HuH-7.5 (cell line): ENCODE data around the gene AKAP6.

Source experiments
- DNase-seq: peaks from one replicate; pipeline ENCODE4 v3.0.0; 2011; ENCODE audit warnings: low spot score

AKAP6 gene

GRCh38 chr14:32669391-32669790, 340.3 kb downstream of the AKAP6 start:
- DNase-seq: no peak

DNA sequence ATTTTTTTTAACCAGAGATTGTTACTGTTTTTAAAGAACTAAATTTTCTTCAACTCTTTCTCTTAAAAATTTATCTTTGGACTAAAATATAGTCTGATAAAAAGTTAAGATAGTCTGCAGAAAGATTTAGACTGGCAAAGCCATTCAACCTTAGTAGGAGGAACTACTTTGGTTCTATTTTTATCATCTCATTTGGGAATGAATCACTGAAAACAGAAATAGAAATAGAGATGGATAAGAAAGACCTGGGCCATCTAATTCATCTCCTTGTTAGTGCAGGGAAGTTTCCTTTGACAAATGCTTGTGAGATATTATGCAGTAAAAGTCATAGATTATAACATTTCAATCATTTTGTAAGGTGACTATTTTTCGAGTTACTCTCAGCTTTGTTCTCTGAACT, 346.3 kb downstream of the AKAP6 start:
- no peak for DNase-seq

DNA sequence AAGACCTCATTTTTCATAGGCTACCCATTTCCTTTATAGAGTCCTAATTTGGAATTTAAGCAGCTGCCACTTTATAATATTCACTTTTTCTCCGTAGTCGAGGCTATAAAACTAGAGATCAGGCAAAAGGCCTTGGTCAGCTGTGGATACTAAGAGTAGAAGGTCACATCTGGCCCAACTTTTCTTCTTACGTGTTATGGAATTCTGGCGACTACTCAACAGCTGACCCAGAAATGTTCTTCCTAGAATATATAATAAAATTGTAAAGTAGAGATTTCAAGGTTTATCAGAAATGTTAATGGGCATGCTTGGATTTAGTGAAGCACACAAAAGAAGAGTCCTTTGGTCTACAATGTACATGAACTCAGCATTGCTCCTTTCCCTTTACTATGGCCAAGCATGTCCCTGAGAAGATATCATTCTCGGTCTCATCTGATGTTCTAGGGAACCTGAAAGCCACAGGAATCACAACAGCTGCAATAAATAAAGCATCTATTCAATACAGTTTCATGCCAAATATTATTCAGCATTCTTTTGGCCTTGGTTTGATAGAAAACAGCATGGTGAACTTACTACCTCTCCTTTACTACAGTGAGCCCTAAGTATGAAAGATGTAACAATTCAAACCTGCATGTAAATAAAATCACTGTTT, 348.2 kb downstream of the AKAP6 start:
- DNase-seq: no peak

GRCh38 chr14:32678088-32678487, 349.0 kb downstream of the AKAP6 start:
- DNase-seq: no peak

DNA sequence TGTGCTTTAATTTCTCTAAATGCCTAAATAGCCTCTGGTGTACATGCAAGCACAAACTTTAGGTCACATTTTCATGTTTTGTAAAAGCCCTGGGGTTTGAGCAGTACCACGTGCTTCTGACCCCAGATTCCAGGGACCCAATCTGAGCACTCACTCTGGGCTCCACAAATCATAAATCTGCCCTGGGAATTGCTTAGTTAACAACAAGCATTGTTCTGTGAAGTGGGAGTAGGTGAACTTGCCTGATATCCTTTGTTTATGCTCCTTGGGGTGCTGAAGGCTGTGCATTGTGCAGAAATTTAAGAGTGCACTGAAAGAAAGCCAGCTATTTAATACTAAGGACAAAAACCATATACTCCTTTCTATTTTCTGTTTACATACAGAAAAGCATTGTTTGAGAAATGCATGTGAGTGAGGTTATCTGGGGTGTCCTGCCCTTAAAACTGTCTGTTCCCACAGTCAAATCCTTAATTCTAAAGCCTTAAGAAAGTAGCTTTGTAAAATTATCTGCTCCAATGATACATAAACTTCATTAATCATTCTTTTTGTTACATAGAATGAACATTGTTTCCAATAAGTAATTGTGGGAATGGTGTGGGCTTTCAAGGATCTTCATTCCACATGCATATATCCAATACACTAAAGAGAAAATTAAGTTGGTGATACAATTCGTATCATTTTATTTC, 351.0 kb downstream of the AKAP6 start:
- no peak for DNase-seq

DNA sequence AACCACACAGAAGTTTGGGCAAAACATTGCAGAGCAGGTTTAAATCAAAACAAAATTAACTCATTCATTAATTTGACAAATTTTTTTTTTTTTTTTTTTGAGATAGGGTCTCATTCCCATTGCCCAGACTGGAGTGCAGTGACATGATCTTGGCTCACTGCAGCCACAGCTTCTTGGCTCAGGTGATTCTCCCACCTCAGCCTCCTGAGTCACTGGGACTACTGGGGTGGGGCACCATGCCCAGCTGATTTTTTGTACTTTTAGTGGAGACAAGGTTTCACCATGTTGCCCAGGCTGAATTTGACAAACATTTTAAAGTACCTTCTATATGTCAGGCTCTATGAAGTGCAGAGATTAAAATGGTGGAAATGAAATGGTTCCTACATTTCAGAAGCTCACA, 352.5 kb downstream of the AKAP6 start:
- DNase-seq: no peak

- no peak for DNase-seq
These were observed 353.1 kb downstream of the AKAP6 start for GRCh38 chr14:32682214-32682613.

GRCh38 chr14:32683679-32684078, 354.6 kb downstream of the AKAP6 start:
- DNase-seq: no peak

DNA sequence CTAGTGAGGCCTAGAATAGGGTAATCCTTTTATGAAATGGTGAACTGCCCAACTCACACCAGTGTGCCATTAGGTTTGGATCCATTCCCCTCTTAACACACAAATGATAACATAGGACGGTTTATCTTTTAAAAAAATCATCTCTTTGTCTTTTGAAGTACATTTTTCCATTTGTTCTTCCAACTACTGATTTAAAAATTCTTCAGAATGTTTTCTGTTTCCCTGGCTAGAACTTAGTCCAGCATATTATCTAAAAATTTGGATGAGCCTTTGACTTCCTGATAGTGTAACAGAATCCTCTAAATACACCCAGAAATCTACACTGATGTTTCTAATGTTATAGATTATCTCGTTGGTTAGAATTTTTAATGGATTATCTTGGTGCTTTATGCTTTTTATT, 359.8 kb downstream of the AKAP6 start:
- DNase-seq: no peak

- no peak for DNase-seq
These were observed 363.3 kb downstream of the AKAP6 start for GRCh38 chr14:32692441-32692840.

DNA sequence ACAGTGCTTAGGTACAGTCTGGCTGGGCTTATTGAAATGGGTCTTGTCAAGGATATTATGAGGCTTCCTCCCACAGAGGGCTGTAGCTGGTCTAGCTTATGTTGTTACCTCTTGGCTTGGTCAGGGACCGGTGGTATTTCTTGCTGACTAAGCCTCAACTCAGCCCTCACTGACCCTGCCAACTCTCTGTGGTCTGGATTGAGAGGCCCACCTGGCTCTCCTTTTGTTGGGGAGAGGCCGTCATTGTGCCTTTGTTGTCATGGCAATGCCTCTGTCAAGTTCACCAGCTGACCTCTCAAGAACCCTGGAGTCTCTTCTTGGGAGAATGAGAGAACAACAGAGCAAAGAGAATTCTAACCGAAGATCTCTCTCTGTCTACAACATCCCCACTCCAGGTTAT, 364.0 kb downstream of the AKAP6 start:
- DNase-seq: no peak

- no peak for DNase-seq
These were observed 365.8 kb downstream of the AKAP6 start for GRCh38 chr14:32694795-32695449.

DNA sequence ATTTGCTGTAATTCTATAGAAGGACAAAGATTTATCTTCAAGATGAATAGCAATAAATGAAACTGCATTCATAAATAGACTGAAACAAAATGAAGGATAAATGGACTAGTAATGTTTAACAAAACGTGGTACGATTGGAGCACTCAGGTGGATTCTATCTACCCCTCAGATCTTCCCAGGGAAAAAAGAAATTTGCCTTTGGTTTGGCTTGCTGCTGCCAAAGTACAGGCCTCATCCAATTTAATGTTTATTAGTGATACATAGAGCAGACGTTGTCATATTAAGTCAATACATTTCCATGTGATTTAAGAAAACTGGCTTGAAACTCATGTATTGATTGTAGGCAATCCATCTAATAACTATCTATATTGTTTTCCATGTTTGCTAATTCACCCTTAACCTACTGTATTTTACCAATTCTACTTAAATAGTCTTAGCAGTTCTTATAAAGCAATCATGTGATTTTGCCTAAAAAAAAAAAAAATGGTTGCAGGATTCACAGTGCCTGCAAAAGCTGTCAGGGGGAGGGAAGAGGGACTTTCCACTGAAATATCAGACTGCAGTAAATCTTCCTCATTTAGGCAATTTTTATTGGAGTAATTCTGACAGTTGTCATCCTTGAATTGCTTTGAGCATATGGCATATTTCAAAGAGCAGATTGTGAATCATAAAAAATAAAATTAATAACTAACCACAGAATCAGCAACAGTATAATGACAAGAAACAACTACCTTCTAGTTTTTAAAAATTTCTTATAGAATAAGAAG, 367.4 kb downstream of the AKAP6 start:
- no peak for DNase-seq

DNA sequence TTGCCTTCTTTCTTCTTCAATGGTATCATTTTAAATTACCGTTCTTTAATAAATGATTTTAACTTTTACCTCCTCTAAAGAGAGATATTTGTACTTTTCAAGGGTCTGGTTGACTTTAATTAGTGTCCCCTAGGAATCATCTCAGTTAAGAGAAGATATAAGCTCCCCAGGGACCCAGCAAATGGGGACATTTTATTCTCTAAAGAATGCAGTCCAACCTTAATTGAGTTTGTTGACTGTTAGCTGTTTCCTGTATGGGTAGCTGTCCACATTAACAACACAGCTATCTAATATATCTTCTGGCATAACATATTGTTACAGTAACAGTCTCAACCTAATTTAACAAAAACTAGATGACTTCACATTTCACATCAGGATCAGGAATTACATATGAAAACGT, 368.0 kb downstream of the AKAP6 start:
- DNase-seq: no peak

- DNase-seq: no peak
These were observed 368.6 kb downstream of the AKAP6 start for GRCh38 chr14:32697704-32698103.

GRCh38 chr14:32698831-32699230, 369.7 kb downstream of the AKAP6 start:
- no peak for DNase-seq

DNA sequence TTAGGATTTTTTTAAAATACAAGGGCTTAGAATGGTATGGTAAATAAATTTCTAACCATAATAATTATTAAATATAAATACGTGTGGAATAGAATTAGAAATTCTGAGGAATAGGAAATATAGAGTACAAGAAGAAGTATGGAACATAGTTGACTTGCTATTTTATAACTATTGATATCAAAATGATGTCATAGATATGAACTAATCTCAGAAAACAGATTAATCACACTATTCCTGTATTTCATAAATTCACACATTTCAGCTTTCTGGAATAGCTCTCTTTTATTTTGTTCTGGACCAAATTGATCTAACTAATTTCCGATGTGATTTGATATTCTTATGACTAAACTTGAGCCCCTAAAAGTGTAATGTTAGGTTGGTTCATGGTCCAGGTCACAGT, 372.4 kb downstream of the AKAP6 start:
- no peak for DNase-seq

- DNase-seq: no peak
These were observed 373.0 kb downstream of the AKAP6 start for GRCh38 chr14:32702088-32702487.

DNA sequence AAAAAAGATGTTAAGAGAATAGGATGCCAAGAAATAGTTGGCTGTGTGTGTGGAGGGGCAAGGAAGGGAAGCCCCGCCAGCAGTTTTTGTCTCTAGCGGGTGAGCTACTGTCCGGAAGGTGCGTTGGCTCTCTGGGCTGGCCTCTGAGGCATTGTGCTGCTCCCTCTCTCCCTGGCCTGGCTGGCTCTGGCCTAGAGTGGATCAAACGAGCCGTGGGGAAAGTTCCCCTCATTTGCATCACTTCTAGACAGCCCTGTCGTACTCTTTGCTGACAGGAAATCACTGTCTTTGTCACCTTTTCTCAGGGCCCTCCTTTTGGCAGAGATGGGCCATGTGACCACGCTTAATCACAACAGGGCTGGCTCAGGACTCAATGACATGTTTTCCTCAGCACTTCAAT, 373.5 kb downstream of the AKAP6 start:
- no peak for DNase-seq

GRCh38 chr14:32703183-32703621, 374.1 kb downstream of the AKAP6 start:
- no peak for DNase-seq

GRCh38 chr14:32706721-32707519, 377.8 kb downstream of the AKAP6 start:
- no peak for DNase-seq
